Measurements from ENCODE around the gene AHSA1.

Gene AHSA1

DNA sequence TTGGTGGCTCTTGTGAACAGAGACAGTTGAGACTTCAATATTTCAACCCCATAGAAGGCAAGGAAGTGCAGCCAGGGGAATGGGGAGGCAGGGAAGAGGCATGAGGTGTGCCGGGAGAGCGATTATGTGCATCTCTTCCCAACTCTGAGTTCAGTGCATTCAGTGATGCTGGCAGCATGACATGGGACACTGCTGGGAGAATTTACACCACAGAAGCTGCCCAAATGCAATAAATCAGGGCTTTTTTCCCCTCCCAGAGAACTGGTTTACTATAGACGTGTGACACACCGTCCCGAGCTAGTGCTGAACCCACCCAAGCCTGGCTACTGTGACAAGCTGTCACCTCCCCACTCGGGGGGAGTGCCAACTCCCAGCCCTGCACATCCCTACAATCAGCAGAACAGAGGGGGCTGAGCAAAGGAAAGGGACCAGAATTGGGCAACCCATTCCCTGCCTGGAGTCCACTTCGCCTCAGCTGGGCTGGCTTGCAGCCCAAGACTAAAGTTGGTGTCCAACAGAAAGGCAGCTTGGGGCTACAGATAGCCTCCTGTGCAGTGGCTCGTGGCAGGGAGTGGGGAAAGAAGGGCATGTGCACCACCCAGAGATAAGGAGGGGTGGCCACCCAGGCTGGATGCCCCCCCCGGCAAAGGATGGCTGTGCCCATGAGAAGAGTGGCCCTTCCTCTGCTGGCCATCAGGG is 16.7 kb downstream of the AHSA1 start:
- DNase-seq = no peak

DNA sequence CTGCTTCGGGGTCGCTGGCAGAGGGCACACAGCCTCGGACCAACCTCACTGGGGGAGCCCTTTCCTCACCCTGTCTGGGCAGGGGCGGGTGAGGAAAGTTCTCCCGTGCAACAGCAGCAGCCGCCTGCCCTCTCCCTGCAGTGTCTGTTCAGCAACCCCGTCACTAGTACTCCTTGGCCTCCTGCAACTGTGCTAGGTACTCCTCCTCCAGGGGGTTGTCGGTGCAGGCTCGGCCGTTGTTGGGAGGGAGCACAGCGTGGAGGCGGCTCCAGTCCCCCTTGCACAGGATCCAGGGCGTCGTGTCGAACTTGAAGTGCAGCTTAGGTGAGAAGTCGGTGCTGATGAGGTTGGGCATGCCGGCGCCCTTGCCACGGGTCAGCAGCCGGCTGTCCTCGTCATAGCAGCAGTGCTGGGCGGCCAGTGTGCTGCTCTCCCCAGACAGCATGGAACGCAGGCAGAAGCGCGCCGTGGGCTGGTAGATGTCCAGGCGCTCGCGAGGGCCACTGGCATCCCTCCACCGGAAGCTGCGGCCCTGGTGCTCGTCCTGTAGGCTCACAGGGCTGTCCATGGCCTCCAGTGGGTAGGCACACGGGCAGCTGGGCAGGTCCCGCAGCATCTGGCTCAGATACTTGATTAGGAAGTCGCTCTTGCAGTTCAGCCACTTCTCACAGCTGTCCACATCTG is 17.7 kb downstream of the AHSA1 start:
- DNase-seq = no peak

DNA sequence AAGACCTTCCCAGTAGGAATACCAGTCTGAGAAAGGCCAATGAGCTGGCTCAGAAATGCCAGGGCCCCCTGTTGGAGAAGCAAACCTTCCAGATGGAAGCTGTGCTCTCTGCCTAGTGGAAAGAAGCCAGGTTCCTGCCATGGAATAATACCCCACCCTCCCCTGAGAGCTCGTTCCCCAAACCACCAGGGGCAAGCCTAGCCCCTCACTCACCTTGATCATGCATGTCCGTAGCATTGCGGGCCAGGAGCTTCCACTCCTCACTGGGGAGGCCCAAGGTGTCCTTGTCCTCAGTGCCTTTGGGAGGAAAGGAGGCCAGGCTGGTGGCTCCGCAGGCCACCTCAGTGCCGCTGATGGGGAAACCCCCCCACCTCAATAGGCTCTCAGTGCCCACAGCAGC is 20.1 kb downstream of the AHSA1 start:
- DNase-seq = no peak

DNA sequence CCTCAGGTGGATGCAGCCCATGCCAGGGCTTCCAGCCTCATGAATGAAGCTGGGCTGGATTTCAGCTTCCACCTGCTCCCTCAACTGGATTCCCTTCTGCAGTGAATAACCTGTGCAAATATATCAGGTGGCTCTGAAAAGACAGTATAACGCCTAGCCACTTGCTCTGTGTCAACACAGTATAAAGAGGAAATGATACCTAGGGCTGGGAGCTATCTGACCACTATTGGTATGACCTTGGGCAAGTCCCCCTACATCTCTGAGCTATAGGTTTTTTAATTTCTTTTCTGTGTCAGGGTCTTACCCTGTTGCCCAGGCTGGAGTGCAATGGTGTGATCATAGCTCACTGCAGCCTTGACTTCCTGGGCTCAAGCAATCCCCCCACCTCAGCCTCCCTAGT is 20.9 kb downstream of the AHSA1 start:
- peak; percentile 18 for DNase-seq

DNA sequence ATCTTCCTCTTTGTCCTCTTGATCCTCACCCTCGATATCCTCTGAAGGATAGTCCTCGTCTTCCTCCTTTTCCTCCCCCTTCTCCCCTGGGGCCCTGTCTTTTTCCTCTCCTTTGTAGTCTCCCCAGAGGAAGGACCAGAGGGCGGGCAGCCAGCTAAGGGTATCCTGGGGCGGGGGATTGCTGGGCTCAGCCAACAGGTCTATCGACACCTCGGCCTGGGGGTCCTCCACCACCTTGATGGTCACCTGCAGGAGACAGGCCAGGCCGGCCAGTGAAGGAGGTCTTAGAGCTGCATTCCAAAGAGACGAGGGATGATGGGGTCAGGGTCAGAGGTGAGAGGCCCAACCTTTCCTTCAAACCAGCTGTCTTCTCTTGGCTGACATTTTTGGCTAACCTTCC is 24.5 kb downstream of the AHSA1 start:
- no peak for DNase-seq

DNA sequence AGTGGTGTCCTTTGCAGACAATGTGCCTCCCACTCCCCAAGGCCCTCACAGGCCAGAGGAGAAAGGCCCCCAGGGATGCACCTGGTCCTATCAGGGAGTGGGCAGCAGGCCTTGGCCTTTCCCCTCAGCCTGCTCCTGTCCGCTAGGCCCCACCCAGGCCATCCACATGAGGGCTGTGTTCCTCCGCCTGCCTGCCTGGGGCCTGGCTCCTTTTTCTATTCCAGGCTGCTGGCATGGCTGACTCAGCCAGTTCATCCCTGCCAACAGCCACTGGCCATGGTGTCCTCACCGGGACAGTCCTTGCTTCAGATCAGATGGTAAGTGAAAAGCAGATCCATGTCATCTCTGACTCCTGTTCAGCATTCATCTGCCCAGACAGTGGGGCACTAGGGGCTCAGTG is 27.4 kb downstream of the AHSA1 start:
- no peak for DNase-seq

DNA sequence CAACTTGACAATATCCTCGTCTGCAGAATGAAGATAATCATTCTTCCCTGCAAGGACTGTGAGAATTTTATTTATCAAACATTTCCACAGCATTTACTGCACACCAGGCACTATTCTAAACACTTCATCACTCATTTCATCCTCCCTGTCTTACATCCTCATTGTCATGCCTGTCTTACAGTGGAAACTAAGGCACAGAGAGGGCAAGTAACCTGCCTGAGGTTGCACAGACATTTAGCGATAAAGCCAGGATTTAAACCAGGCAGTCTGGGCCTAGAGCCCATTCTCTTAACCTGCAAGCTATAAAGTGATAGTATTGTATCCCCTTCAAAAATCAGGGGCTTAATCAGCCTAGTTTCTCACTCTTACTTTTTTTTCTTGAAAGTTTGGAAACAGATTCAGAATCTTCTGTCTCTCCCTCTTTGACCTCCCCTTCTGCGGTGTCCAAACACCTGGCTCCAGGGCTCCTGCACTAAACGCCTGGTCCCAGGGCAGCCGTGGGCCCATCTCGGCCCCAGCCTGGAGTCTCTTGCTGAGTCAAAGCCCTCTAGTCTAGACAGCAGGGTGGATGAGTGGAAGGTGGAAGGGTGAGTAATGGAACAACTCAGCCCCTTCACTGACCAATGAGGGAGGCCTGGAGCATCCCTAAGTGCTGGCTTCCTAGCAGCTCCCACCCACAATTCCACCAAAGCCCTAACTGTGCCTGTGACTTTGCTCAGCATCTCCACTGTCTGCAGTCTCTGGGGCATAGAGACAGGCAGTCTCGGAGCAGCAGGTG is 28.2 kb downstream of the AHSA1 start:
- no peak for DNase-seq

DNA sequence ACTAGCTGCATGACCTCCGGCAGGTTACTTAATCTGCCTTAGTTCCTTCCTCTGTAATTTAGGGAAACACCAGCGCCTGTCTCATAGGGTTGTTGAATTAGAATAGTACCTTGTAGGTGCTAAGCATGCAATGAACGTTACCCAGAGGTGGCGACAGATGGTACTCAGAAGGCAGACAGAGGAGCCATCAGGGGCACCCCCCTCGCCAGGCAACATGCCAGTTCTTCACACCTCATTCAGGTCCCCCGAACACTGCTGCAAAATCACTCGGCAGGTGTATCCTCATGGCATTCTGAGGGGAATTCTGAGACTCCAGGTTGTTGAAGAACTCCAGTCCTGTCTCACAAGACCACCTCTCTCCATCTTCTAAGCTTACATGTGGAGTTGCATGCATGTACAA is 30.7 kb downstream of the AHSA1 start:
- no peak for DNase-seq

DNA sequence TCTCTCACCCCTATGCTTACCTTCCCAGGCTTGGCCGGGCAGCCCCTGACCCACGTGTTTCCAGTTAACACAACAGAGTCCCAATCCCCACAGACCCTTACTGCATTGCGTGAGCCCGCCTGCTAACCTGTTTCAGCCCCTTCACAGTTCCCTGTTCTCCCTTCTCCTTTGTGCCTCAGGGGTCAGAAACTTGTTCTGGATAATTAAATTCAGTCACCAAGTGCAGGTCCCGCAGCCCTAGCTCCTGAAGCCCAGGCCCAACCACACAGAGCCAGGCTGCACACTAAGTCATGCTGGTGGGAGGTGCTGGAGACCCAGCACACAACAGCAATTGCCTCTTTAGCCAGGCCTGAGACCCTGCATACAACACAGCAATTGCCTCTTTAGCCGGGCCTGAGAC is 31.1 kb downstream of the AHSA1 start:
- DNase-seq = no peak

DNA sequence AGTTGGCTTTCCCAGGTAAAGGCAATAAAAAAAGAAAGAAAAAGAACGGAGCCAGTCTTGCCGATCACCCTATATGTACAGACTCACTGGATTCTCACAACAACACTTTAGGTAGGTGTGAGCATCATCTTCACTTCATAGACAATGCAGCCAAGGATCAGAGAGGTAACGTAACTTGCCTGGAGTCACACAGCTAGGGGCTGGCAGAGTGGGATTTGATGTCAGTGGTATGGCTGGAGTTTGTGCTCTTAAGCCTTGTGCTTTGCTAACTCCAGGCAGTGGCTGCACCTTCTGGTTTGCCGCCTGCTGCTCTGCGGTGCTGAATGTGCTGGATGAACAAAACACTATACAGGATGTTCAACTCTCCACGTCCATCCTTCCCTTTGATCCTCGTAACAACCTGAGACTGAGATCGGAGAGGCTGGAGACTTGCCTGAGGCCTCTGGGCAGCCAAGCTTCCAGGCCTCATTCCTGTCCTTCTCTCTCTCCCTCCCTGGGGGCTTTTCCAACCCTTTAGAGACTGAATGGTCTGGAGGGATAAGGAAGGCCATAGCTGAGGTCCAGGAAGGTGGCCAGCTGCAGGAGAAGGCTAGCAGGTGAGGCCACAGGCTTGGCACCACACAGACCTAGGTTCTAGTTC is 32.6 kb downstream of the AHSA1 start:
- no peak for DNase-seq

DNA sequence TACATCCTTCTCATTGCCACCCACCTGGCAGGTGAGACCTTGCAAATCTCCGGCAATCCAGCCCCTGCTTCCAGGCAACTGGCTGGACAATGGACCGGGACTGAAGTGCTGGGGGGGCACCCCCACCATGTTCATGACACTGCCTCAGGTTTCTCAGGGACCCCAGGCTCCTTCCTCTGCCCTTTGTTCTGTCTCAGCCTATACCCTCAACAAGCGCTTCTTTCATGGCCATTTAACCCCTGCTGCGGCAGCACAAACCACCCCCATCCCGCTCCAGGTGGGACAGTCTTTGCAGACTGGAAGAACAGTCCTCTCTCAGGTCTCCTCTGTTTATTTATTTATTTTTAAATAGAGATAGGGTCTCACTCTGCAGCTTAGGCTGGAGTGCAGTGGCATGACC is 33.2 kb downstream of the AHSA1 start:
- no peak for DNase-seq

DNA sequence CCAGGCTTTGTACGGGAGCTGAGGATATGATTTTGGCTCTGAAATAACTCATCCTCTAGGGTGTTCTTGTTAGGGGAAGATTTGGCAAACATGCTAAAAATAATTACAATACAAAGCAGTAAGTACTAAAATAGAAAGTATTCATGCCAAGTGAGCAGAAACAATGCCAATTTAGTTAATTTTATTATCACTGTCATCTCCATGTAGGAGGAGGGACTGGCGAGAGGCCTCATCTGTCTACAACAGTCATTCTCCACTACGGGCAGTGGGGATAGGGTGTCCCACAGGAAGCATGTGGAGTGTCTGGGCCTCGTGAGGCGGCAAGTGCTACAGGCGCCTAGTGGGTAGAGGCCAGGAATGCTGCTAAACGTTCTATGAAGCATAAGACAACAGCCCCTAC is 37.4 kb downstream of the AHSA1 start:
- no peak for DNase-seq

DNA sequence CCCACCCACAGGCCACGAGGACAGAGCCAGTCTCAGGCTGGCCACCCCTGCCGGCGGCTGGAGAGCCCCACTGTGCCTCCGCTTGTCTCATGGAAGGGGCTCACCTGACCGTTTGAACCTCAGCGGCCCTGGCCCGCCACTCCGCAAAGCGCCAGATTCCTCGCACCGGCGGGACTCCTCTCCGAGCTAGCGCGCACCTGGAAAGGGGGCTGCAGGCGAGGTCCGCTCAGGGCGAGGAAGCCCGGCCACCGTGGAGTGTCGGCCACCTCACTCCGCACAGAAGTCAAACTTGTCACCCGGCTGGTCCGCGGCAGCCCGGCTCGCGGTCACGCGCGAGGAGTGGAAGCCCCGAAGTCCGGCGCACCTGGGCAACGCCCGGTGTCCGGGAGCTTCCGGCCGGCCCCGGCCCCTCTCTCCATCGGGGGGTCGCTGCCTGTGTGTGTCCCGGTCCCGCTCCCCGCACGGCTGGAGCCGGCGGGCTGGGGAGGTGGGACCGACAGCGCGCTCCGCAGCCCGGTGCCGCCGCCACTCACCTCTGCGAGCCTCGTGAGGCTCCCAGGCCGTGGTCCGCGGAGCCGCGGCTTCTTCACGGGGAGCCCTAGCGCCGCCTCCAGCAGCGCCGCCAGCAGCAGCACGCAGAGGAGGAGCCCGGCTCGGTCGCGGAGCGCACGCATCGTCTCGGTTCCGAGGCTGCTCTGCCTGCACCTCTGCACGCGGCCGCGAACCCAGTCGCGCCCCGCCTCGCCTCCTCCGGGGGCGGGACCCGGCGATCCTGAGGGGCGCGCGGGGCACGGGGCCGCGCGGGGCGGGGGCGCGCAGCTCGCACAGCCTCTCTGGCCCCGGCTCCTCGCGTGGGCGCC is 40.5 kb downstream of the AHSA1 start, which contains the start of gene ISM2:
Gene ISM2 (minus strand): TSS at position 697 of the 860 bp plus-strand sequence. CDS start 23 bp downstream, at position 674.
- DNase-seq = peak; percentile 80

DNA sequence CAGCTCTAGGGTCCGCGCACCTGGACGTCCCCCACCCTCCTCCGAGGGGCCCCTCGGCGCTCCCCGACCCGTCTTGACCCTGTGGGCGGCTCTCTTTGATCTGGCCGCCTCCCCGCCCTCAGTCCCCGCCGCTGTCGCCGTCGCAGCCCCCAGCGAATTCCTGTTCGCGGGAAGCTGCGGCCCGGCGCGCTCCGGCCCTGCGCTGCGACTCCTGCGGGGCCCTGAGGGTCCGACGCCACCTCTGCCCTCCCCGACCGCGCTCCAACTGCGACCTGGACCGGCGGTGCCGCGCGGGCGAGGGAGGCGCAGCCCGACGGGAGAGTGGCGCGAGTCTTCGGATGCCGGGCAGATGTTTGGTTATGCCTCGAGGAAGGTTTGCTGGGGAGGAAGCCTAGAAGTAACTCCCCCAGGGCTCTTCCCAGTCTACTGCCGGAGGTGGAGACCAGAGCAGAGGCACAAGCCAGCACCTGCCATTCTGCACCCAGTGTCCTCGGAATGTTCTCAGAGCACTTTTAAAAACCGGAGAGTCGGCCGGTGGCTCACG is 41.2 kb downstream of the AHSA1 start:
- DNase-seq = peak; percentile 51

DNA sequence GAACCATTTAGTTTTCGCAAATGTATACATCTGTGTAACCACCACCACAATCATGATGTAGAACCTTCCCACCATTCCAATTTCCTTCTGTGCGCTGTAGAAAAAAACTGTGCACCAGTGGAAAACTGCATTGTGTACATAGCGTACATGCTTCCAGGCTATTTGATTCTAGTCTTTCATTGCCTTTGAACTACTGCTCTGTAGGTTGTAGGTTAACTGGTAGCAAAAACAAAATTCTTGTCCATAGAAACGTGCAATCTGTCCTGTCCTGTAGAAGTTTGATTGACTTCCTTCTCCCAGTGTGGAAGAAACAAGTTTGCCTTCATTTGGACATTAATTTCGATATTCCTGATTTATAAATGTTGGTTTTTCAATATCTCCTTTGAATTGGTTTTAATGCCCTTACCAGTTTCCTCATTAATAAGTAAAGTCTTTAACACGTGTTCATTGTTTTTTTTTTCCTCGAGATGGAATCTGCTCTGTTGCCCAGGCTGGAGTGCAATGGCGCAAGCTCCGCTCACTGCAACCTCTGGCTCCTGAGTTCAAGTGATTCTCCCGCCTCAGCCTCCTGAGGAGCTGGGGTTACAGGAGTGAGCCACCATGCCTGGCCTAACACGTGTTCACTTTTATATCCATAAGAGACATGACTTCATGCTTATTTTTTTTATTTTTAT is 44.4 kb downstream of the AHSA1 start:
- DNase-seq = no peak

DNA sequence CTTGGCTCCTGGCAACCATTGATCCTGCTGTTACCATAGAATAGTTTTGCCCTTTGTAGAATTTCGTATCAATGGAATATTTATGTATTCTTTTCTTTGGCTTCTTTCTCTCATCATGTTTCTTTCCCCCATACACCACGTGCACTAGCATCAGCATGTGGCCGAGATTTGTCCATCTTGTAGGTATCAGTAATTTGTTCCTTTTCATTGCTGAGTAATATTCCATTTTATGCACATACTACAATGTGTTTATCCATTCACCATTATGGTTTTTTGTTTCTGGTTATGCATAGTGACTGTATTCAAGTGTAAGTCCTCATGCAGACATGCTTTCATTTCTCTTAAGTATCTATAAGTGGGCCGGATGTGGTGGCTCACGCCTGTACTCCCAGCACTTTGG is 45.2 kb downstream of the AHSA1 start:
- no peak for DNase-seq

DNA sequence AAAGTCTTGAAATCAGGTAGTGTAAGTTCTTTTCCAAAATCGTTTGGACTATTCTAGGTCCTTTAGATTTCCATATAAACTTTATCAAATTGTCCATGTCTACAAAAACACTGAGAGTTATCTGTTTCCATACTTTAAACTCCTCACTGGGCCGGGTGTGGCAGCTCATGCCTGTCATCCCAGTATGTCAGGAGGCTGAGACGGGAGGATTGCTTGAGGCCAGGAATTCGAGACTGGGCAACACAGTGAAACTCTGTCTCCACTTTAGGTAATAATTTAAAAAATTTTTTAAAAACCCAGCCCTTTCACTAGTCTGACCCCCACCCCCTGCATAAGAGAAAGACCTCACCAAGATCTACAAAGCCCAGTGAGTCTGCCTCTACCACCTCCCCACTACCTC is 47.1 kb downstream of the AHSA1 start:
- no peak for DNase-seq

DNA sequence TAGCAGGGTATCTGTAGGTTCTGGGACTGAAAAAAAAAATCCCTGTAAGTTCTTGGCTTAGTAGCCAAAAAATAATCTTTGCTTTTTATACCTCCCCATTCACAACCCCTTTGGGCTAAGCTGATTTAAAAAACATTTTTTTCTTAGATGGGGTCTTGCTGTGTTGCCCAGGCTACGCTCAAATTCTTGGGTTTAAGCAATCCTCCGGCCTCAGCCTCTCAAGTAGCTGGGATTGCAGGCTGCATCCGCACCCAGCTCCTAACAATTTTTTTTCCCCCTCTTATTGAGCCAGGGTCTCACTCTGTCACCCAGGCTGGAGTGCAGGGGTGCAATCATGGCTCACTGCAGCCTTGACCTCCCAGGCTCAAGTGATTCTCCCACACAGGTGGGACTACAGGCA is 49.9 kb downstream of the AHSA1 start:
- DNase-seq = no peak

DNA sequence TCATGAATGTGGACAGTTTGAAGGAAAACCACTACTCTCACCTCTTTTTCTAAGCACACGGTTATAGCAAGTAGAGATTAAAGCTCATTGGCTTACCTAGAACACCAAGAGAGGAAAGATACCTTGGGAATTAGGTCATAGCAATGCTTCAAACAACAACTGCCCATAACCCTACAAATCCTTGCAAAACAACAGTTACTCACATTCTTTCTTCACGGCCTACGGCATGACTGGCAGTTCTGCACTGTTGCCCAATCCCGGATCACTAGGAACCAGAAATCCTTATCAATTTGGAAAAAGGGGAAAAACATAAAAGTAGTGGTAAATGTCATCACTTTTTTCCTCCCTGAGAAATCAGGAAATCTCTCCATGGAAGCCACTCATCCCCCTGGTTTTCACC is 50.4 kb downstream of the AHSA1 start:
- DNase-seq = no peak

DNA sequence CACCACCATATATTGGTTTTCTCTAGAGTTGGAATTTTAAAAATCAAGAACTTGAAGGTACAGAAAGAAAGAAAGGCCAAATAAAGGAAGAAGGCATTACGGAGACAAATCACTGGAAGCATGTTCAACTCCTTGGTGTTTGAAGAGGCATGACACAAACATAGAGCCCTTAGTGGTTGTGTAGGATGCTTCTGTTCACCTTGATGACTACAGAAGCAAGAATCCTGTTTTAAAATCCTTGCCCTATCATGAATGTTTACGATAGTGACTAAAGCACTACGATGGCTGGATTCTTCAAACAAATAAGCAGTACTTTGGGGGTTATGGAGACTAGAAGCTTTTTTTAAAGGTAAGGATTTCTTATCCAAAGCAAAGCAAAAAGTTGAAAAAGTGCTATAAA is 51.0 kb downstream of the AHSA1 start:
- DNase-seq = no peak

DNA sequence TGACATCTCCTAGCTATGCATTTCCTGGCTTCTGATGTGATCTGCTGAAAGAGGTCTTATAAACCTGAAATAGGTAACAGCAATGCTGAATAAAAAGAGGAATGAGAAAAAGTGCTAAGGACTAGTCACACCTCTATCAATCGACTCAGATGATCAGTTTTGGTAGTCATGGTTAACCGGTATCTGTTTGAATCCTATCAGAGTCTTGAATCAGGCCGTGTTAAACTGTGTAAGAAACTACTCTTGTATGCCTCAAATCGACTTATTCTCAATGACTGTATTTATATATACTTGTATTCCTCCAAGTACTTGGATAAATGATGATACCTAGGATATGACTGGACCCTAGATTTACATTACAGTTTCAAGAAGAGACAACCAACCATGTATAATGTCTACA is 51.5 kb downstream of the AHSA1 start:
- DNase-seq = no peak

Measured in DMS53 (cell line).